ENCODE measurements around the gene MTFP1. TPM values are rescaled to one million over a fixed set of nuclear protein-coding genes. Genes with fewer than 3 reads are reported as not detected.

The MTFP1 gene
- total RNA-seq, 1 donor from 2014 or later: 15.1 TPM

DNA sequence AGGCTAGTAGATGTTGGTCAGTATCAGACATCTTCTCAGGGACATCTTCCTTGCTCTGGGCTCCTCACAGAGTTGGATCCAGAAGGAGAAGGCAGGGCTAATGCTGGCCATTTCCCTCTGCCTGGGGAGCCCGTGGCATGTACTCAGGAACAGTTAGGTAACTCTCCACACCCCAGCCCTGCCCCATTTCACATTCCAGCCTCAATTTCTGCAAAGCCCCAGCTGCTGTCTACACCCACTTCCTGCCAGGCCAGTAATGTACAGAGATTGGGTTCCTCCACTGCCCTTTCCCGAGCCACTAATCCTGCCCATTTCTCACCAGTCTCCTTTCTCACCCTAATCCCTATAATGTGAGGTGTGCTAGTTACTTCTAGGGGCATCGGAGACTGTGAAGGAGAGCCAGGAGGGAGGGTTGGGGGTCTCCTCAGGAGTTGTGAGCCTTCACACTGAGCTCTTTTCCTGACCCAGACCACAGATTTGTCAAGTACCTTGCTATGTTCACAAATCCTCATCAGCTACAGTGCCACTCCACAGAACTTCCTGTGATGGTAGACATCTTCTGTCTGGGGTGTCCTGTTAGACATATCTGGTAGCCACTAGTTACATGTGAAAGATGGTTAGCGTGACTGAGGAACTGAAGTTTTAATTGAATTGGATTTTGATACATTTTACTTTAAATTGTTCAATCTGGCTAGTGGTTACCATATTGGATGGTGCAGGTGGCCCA lies 47.6 kb downstream of the MTFP1 start:
- ATAC-seq (ENCODE audit: poor library complexity) (no peak), DNase-seq (no peak)
- intact Hi-C loops (cut with DNase I): no loop called here

DNA sequence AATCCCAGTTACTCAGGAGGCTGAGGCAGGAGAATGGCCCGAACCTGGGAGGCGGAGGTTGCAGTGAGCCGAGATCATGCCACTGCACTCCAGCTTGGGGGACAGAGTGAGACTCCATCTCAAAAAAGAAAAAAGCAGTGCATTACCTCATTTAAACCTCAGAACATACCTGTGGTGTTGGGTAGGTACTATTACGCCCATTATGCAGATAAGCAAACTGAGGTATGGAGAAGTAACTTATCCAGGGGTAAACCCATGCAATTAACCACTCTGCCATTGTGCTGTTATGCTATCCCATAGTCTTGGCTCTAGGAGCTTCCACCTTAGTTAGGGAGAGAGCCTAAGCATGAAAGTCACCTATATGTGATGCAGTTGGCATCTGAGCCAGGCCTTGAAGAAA lies 48.6 kb downstream of the MTFP1 start:
- ATAC-seq (ENCODE audit: poor library complexity): no peak
- no peak for DNase-seq
- intact Hi-C loops (cut with DNase I): no loop called here

DNA sequence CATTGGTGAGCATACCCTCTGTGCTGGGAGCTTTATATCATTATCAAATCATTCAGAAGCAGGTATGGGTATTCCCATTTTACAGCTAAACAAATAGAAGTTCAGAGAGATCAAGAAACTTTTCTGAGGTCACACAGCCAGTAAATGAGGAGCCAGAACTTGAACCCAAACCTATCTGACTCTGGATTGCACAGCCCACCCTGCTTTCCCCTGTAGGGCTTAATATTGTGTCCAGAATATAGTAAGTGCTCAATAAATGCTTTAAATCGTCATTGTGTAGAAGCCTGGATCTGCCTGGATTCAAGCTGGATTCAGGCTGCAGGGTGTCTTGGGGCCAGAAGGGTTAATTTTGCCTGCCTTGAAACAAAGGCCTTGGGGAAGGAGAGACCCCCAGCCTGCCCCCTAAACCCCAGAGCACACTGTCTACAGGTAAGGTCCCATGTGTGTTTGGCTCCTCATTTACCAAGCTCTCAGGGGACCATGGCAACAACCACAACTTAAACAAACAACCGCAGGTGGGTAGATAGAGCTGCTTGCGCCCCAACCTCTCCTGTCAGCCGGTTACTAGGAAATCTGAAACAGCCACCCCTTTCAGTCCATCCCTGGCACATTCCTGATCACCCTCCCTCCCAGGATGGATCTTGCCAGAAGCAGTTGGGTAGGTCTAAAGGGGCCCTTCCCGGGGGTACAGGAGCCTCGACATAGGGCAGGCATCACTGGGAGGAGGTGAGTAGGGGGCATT lies 49.3 kb downstream of the MTFP1 start:
- DNase-seq (no peak), ATAC-seq (ENCODE audit: poor library complexity) (no peak)
- intact Hi-C loops (cut with DNase I): no loop called here

Other genes starting within 250 kb of the MTFP1 start
- gene LIF, start 179.0 kb upstream of the MTFP1 start, total RNA-seq: 0.54 TPM
- 0.11 TPM for gene OSM, start 158.9 kb upstream of the MTFP1 start, total RNA-seq
- gene CASTOR1, start 136.3 kb upstream of the MTFP1 start, total RNA-seq: 5.3 TPM
- 6.5 TPM for gene TBC1D10A, start 98.8 kb upstream of the MTFP1 start, total RNA-seq
- gene SF3A1, start 68.9 kb upstream of the MTFP1 start, total RNA-seq: 87.7 TPM
- gene CCDC157, start 68.8 kb upstream of the MTFP1 start, total RNA-seq: 0.51 TPM
- 4.3 TPM for gene RNF215, start 38.4 kb upstream of the MTFP1 start, total RNA-seq
- 1.5 TPM for gene SEC14L2, start 28.8 kb upstream of the MTFP1 start, total RNA-seq
- not detected for gene SEC14L3, start 46.2 kb downstream of the MTFP1 start, total RNA-seq
- not detected for gene SEC14L4, start 79.9 kb downstream of the MTFP1 start, total RNA-seq
- not detected for gene SEC14L6, start 121.0 kb downstream of the MTFP1 start, total RNA-seq
- 0.27 TPM for gene GAL3ST1, start 148.9 kb downstream of the MTFP1 start, total RNA-seq
- 19.3 TPM for gene PES1, start 166.1 kb downstream of the MTFP1 start, total RNA-seq
- 13.4 TPM for gene TCN2, start 181.4 kb downstream of the MTFP1 start, total RNA-seq
- 4.1 TPM for gene SLC35E4, start 210.0 kb downstream of the MTFP1 start, total RNA-seq
- gene DUSP18, start 242.1 kb downstream of the MTFP1 start, total RNA-seq: 2.2 TPM

All from Right ventricle myocardium superior (tissue), 1 donor.